PC-3 (cell line): Measurements from ENCODE around the gene PARVA. TPM values are rescaled to one million over a fixed set of nuclear protein-coding genes. Genes with fewer than 3 reads are reported as not detected.

Experiments
- ATAC-seq: fragments of 200-7000 bp; cut with Tn5 transposase; 2 replicates; pipeline ENCODE4 v1.9.1; 2020; ENCODE audit warnings: mild to moderate bottlenecking, moderate library complexity
- BruUV-seq: library from RNA; stranded (reverse); fragments of 400-500 nt; replicated peaks from 2 replicates; lab custom pipeline; 2021; lab: Mats Ljungman, UMichigan
- CTCF ChIA-PET: fragments of 300-600 bp; sonication (Branson Sonifier 250); formaldehyde crosslinking; loops from one replicate; lab custom pipeline; 2022; ENCODE audit warnings: antibody characterized with exemption; lab: Charles Lee
- POLR2A ChIA-PET: fragments of 300-600 bp; sonication (Branson Sonifier 250); formaldehyde crosslinking; loops from one replicate; lab custom pipeline; 2022; ENCODE audit warnings: antibody characterized with exemption; ENCODE audit not compliant: unreplicated experiment; lab: Charles Lee
- DNase-seq: peaks from one replicate; pipeline ENCODE4 v3.0.0-alpha.2; 2015
- H2AFZ ChIP-seq: fragments of 300-600 bp; sonication (generic); 2 replicates; pipeline ENCODE4 v1.6.0; 2016; ENCODE audit warnings: antibody characterized with exemption, low read length
- H3F3A ChIP-seq: fragments of 300-600 bp; sonication (generic); one replicate; pipeline ENCODE4 v1.6.0; 2017; ENCODE audit warnings: antibody characterized with exemption, low read length, control low read depth, mild to moderate bottlenecking; ENCODE audit not compliant: unreplicated experiment
- H3K27ac ChIP-seq: fragments of 300-600 bp; sonication (generic); 2 replicates; pipeline ENCODE4 v1.5.1; 2016; ENCODE audit warnings: mild to moderate bottlenecking, low read length
- H3K27me3 ChIP-seq: fragments of 300-600 bp; sonication (generic); 2 replicates; pipeline ENCODE4 v1.6.1; 2016; ENCODE audit warnings: low read length, mixed read lengths
- H3K36me3 ChIP-seq: fragments of 300-600 bp; sonication (generic); 2 replicates; pipeline ENCODE4 v1.6.1; 2016; ENCODE audit warnings: low read depth, mixed run types, low read length, mixed read lengths
- H3K4me1 ChIP-seq: fragments of 300-600 bp; sonication (generic); 2 replicates; pipeline ENCODE4 v1.5.1; 2016; ENCODE audit warnings: low read length; ENCODE audit not compliant: insufficient read depth
- H3K4me2 ChIP-seq: fragments of 300-600 bp; sonication (generic); 2 replicates; pipeline ENCODE4 v1.6.0; 2016; ENCODE audit warnings: low read length
- H3K4me3 ChIP-seq: fragments of 300-600 bp; sonication (generic); 2 replicates; pipeline ENCODE4 v1.5.1; 2016; ENCODE audit warnings: mild to moderate bottlenecking, low read length, mixed read lengths
- H3K79me2 ChIP-seq: fragments of 300-600 bp; sonication (generic); 2 replicates; pipeline ENCODE4 v1.6.1; 2017; ENCODE audit warnings: low read length, mixed read lengths
- H3K9ac ChIP-seq: fragments of 300-600 bp; sonication (generic); 2 replicates; pipeline ENCODE4 v1.6.0; 2016; ENCODE audit warnings: mild to moderate bottlenecking, low read length
- H3K9me2 ChIP-seq: fragments of 300-600 bp; sonication (generic); replicated peaks from 2 replicates; pipeline ENCODE4 v1.6.1; 2016; ENCODE audit warnings: mixed run types, low read length, mixed read lengths
- H3K9me3 ChIP-seq: fragments of 300-600 bp; sonication (generic); 2 replicates; pipeline ENCODE4 v1.6.1; 2016; ENCODE audit warnings: low read length, mixed read lengths
- H4K20me1 ChIP-seq: fragments of 300-600 bp; sonication (generic); 2 replicates; pipeline ENCODE4 v1.6.1; 2016; ENCODE audit warnings: low read length, mixed read lengths
- EZH2 ChIP-seq: fragments of 300-600 bp; sonication (generic); IDR thresholded peaks from one replicate; pipeline ENCODE4 v1.6.1; 2017; ENCODE audit warnings: antibody characterized with exemption, mild to moderate bottlenecking, low read length; ENCODE audit not compliant: unreplicated experiment
- EZH2phosphoT487 ChIP-seq: fragments of 300-600 bp; sonication (generic); IDR thresholded peaks from 2 replicates; pipeline ENCODE4 v1.6.1; 2018; ENCODE audit warnings: mild to moderate bottlenecking, antibody characterized with exemption, low read length, borderline replicate concordance
- intact Hi-C: fragments of 100-400 bp; cut with micrococcal nuclease; formaldehyde crosslinking; loops from 2 replicates; pipeline ENCODE4 v1.9.0; 2023
- total RNA-seq: library from RNA; depleted of rRNA; stranded (reverse); fragments of >200 nt; gene quantifications from 2 replicates; pipeline ENCODE4 v1.2.3, GENCODE V29; 2014
- TF ChIP-seq, protein P1 (sequence below): fragments of 300-600 bp; sonication (generic); conservative IDR thresholded peaks from 2 replicates; pipeline ENCODE4 v1.5.1; 2017; ENCODE audit warnings: antibody characterized with exemption, low read depth, mild to moderate bottlenecking, low read length

PARVA gene
- total RNA-seq, 1 experiment from 2014 or later, result 13.5 TPM

DNA sequence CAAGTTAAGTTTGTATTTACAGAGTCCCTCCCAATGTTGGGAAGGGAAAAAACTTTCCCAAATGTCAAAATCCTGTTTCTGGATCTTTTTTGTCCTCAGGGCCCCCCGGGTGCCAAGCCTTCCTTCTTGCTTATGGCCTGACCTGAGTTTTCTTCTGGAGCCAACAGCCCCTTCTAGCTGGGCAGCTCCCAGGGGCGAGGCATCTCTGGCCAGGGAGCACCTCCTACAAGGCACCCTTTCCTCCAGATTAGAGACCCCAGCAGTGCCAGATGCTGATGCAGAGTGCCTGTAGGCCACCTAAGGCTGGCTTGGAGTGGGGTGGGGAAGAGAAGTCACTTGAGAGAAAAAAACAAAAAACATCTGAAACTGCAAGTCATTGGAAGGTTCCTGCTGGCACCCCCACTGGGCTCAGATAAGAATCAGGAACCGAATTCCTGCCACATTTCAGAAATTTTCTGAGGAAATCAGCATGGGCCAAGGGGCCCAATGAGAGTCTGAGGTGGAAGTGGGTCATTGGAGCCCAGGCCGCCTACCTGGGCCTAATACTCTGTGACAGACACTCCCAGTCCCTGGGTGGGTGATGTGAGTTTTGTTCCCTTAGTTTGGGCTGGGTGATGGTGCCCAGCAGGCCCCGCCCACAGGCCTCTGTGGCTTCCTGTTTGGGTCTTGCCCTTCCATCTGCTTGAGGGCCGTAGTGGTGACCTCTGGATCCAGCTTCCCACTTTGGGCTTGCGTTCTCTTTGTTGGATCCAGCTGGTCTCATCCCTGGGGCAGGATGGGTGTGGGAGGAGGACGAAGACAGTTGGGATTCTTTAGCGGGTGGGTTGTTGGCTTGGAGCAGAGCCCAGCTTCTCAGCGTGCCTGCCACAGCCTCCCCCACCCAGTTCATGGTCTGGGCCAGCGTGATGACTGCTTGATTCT, 40.6 kb downstream of the PARVA start:
- H3K4me1 ChIP-seq, result no peaks in the 10 kb centered on the region
- TF ChIP-seq EZH2 (no peak), EZH2phosphoT487 (no peak)
- TF ChIP-seq, protein P1, sequence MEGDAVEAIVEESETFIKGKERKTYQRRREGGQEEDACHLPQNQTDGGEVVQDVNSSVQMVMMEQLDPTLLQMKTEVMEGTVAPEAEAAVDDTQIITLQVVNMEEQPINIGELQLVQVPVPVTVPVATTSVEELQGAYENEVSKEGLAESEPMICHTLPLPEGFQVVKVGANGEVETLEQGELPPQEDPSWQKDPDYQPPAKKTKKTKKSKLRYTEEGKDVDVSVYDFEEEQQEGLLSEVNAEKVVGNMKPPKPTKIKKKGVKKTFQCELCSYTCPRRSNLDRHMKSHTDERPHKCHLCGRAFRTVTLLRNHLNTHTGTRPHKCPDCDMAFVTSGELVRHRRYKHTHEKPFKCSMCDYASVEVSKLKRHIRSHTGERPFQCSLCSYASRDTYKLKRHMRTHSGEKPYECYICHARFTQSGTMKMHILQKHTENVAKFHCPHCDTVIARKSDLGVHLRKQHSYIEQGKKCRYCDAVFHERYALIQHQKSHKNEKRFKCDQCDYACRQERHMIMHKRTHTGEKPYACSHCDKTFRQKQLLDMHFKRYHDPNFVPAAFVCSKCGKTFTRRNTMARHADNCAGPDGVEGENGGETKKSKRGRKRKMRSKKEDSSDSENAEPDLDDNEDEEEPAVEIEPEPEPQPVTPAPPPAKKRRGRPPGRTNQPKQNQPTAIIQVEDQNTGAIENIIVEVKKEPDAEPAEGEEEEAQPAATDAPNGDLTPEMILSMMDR, result no peak
- CTCF ChIA-PET, result no interaction called here
- H3K79me2 ChIP-seq, result no peaks in the 10 kb centered on the region
- no TSS peak for BruUV-seq
- H3K4me3 ChIP-seq, result no peak overlapping the region
- DNase-seq (no peak), ATAC-seq (no peak)
- no peaks in the 10 kb centered on the region for H4K20me1 ChIP-seq
- H3K9ac ChIP-seq, result no peak overlapping the region
- no peaks in the 10 kb centered on the region for H3K36me3 ChIP-seq
- no peaks in the 10 kb centered on the region for H3K9me3 ChIP-seq
- H3K27ac ChIP-seq, result no peak overlapping the region
- POLR2A ChIA-PET, result no interaction called here
- no peaks in the 10 kb centered on the region for H3K9me2 ChIP-seq
- intact Hi-C loops, result no loop called here
- no peak overlapping the region for H2AFZ ChIP-seq
- no peaks in the 10 kb centered on the region for H3K27me3 ChIP-seq
- no peaks in the 10 kb centered on the region for H3F3A ChIP-seq
- H3K4me2 ChIP-seq, result no peak overlapping the region

DNA sequence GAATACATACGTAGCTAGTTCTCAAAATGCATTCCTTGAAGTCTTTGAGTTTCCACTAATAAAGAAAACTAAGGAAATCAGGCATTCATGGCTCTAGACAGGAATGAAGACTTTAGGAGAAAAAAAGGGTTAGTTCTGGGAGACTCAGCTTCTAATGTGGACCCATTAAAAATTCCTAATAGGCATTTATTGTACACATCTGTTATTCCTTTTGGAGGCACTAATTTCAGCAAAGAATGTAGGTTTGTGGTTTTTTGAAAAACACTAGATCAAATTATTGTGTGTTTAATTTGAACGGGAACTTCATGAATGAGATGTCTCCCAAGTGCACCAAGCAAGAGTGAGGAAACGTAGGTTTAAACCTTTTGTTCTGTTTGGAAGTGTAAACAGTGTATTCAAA, 42.7 kb downstream of the PARVA start:
- Histone ChIP-seq H3K4me1 (no peaks in the 10 kb centered on the region), H2AFZ (no peak overlapping the region), H3K27ac (no peak overlapping the region), H3F3A (no peaks in the 10 kb centered on the region), H3K79me2 (no peaks in the 10 kb centered on the region), H3K27me3 (no peaks in the 10 kb centered on the region), H4K20me1 (no peaks in the 10 kb centered on the region), H3K9ac (no peak overlapping the region), H3K4me3 (no peak overlapping the region), H3K36me3 (no peaks in the 10 kb centered on the region), H3K9me3 (no peaks in the 10 kb centered on the region), H3K9me2 (no peaks in the 10 kb centered on the region), H3K4me2 (no peak overlapping the region)
- DNase-seq, result no peak
- intact Hi-C loops, result no loop called here
- POLR2A ChIA-PET, result no interaction called here
- TF ChIP-seq EZH2phosphoT487 (no peak), EZH2 (no peak)
- TF ChIP-seq, protein P1, result no peak
- ATAC-seq, result no peak
- no TSS peak for BruUV-seq
- CTCF ChIA-PET, result no interaction called here

DNA sequence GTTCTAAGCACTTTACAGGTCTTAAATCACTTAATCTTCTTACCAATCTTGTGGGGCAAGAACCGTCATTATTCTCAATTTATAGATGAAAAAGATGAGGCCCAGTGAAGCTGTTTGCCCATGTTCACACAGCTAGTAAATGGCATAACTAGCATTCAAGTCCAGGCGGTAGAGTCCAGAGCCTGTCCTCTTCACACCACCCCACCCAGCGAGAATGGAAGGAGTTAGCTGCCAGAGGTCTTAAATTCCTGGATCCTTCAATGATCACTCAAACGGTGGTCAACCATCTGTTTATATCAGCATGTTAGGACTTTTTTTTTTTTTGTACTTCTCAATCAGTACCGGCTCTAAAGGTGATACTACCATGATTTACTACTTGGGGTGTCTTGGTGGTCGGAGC, 43.3 kb downstream of the PARVA start:
- TF ChIP-seq, protein P1, result no peak
- TF ChIP-seq EZH2 (no peak), EZH2phosphoT487 (no peak)
- no peaks in the 10 kb centered on the region for H3K27me3 ChIP-seq
- ChIA-PET CTCF (no interaction called here), POLR2A (no interaction called here)
- no peaks in the 10 kb centered on the region for H3K36me3 ChIP-seq
- intact Hi-C loops, result no loop called here
- H3K79me2 ChIP-seq, result no peaks in the 10 kb centered on the region
- BruUV-seq, result no TSS peak
- no peak overlapping the region for H3K27ac ChIP-seq
- H4K20me1 ChIP-seq, result no peaks in the 10 kb centered on the region
- no peak overlapping the region for H3K9ac ChIP-seq
- no peak for ATAC-seq
- no peak overlapping the region for H2AFZ ChIP-seq
- H3K4me2 ChIP-seq, result no peak overlapping the region
- no peak for DNase-seq
- H3K9me3 ChIP-seq, result no peaks in the 10 kb centered on the region
- no peaks in the 10 kb centered on the region for H3K4me1 ChIP-seq
- no peaks in the 10 kb centered on the region for H3K9me2 ChIP-seq
- H3F3A ChIP-seq, result no peaks in the 10 kb centered on the region
- no peak overlapping the region for H3K4me3 ChIP-seq
